Rectal smooth muscle tissue (tissue), 1 donor: ENCODE measurements around the gene MLPH.
"Not testable (repeated sequence)": the region's sequence is repeated elsewhere in the genome, so short reads cannot be mapped to it uniquely, and the experiment has no call there.

Source experiments
- H3K27ac ChIP-seq: one replicate; pipeline ENCODE4 v1.7.0; 2013; ENCODE audit warnings: low read depth, low read length, inconsistent platforms
- H3K27me3 ChIP-seq: one replicate; pipeline ENCODE4 v1.7.0; 2013; ENCODE audit warnings: low read length; ENCODE audit not compliant: control insufficient read depth, insufficient read depth
- H3K36me3 ChIP-seq: one replicate; pipeline ENCODE4 v1.7.0; 2013; ENCODE audit warnings: low read length; ENCODE audit not compliant: control insufficient read depth, insufficient read depth
- H3K4me1 ChIP-seq: one replicate; pipeline ENCODE4 v1.7.0; 2013; ENCODE audit warnings: low read length; ENCODE audit not compliant: control insufficient read depth, insufficient read depth
- H3K4me3 ChIP-seq: one replicate; pipeline ENCODE4 v1.7.0; 2013; ENCODE audit warnings: low read length
- H3K9ac ChIP-seq: one replicate; pipeline ENCODE4 v1.7.0; 2013; ENCODE audit warnings: low read length

MLPH gene

GRCh38 chr2:237464757-237465391 lies 22.2 kb upstream of the MLPH start:
- no peak overlapping the region for H3K9ac ChIP-seq
- no peak overlapping the region for H3K27ac ChIP-seq
- H3K27me3 ChIP-seq, result no peaks in the 10 kb centered on the region
- no peak overlapping the region for H3K4me3 ChIP-seq
- H3K36me3 ChIP-seq, result no peaks in the 10 kb centered on the region
- no peaks in the 10 kb centered on the region for H3K4me1 ChIP-seq

- Histone ChIP-seq H3K4me3 (no peak overlapping the region), H3K27ac (no peak overlapping the region), H3K4me1 (no peaks in the 10 kb centered on the region), H3K9ac (no peak overlapping the region), H3K27me3 (no peaks in the 10 kb centered on the region), H3K36me3 (no peaks in the 10 kb centered on the region)
Observed at GRCh38 chr2:237465515-237466148, 21.4 kb upstream of the MLPH start.

GRCh38 chr2:237466211-237466610 lies 20.8 kb upstream of the MLPH start:
- H3K4me3 ChIP-seq, result no peak overlapping the region
- no peaks in the 10 kb centered on the region for H3K36me3 ChIP-seq
- H3K4me1 ChIP-seq, result no peaks in the 10 kb centered on the region
- H3K9ac ChIP-seq, result no peak overlapping the region
- H3K27ac ChIP-seq, result no peak overlapping the region
- H3K27me3 ChIP-seq, result no peaks in the 10 kb centered on the region

GRCh38 chr2:237467447-237468179 lies 19.4 kb upstream of the MLPH start:
- Histone ChIP-seq H3K9ac (no peak overlapping the region), H3K4me1 (peaks cover 4% of the 10 kb centered on the region), H3K36me3 (no peaks in the 10 kb centered on the region), H3K27me3 (no peaks in the 10 kb centered on the region), H3K4me3 (no peak overlapping the region), H3K27ac (no peak overlapping the region)

- H3K27ac ChIP-seq, H3K36me3 ChIP-seq, H3K4me1 ChIP-seq, H3K4me3 ChIP-seq, H3K27me3 ChIP-seq, H3K9ac ChIP-seq: not testable (repeated sequence)
Observed at GRCh38 chr2:237469410-237469809, 17.6 kb upstream of the MLPH start.

GRCh38 chr2:237469849-237470248 lies 17.2 kb upstream of the MLPH start:
- Histone ChIP-seq H3K36me3 (no peaks in the 10 kb centered on the region), H3K9ac (no peak overlapping the region), H3K27ac (no peak overlapping the region), H3K4me1 (peaks cover 4% of the 10 kb centered on the region), H3K4me3 (no peak overlapping the region), H3K27me3 (no peaks in the 10 kb centered on the region)

GRCh38 chr2:237470914-237471313 lies 16.1 kb upstream of the MLPH start:
- H3K36me3 ChIP-seq, result no peaks in the 10 kb centered on the region
- no peak overlapping the region for H3K4me3 ChIP-seq
- no peaks in the 10 kb centered on the region for H3K27me3 ChIP-seq
- peaks cover 4% of the 10 kb centered on the region for H3K4me1 ChIP-seq
- H3K9ac ChIP-seq, result no peak overlapping the region
- no peak overlapping the region for H3K27ac ChIP-seq

GRCh38 chr2:237471438-237472186 lies 15.4 kb upstream of the MLPH start:
- no peaks in the 10 kb centered on the region for H3K36me3 ChIP-seq
- peaks cover 4% of the 10 kb centered on the region for H3K4me1 ChIP-seq
- H3K27me3 ChIP-seq, result peaks cover 2% of the 10 kb centered on the region
- H3K4me3 ChIP-seq, result no peak overlapping the region
- H3K9ac ChIP-seq, result no peak overlapping the region
- peak overlapping the region; percentile 50 for H3K27ac ChIP-seq

- Histone ChIP-seq H3K27me3 (peaks cover 2% of the 10 kb centered on the region), H3K9ac (no peak overlapping the region), H3K36me3 (no peaks in the 10 kb centered on the region), H3K4me1 (peaks cover 4% of the 10 kb centered on the region), H3K27ac (peak overlapping the region; percentile 50), H3K4me3 (no peak overlapping the region)
Observed at GRCh38 chr2:237472187-237472712, 14.8 kb upstream of the MLPH start.

GRCh38 chr2:237472909-237473877 lies 13.9 kb upstream of the MLPH start:
- Histone ChIP-seq H3K4me1 (peaks cover 4% of the 10 kb centered on the region), H3K36me3 (no peaks in the 10 kb centered on the region), H3K27ac (no peak overlapping the region), H3K27me3 (peaks cover 2% of the 10 kb centered on the region), H3K9ac (no peak overlapping the region), H3K4me3 (no peak overlapping the region)

GRCh38 chr2:237473878-237474441 lies 13.1 kb upstream of the MLPH start:
- Histone ChIP-seq H3K36me3 (no peaks in the 10 kb centered on the region), H3K4me1 (peaks cover 4% of the 10 kb centered on the region), H3K4me3 (no peak overlapping the region), H3K9ac (no peak overlapping the region), H3K27me3 (peaks cover 2% of the 10 kb centered on the region), H3K27ac (no peak overlapping the region)
